ENCODE measurements around the gene SEC61G. TPM values are rescaled to one million over a fixed set of nuclear protein-coding genes. Genes with fewer than 3 reads are reported as not detected.

SEC61G gene
- total and polyA plus RNA-seq, 2 donors, result 167 to 357 TPM

DNA sequence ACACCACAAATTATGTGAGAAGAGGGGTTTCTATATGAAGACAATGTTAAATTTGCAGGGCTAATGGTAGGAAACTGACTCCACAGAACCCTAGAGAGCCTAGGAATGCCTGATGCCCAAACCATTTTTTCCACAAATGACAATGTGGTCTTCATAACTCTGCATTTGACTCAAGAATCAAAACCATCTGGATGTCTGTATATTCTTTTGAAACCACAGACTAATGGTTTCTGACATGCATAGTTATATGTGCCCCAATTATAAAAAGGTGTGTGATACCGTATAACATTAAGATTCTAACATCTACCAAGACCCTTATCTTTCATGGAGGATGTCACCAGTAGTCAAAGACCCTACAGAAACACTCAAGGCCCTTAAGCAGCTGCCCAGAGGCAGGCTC lies 20.3 kb downstream of the SEC61G start:
- Histone ChIP-seq H3K9me3 (ENCODE audit: control insufficient read depth in 2 of 2, insufficient read depth in 1 of 2, low read length in 1 of 2) (no peaks in the 10 kb centered on the region), H3K27ac (ENCODE audit: low read depth in 1 of 2, low read length in 1 of 2) (no peak overlapping the region), H3K27me3 (ENCODE audit: control insufficient read depth in 2 of 2, insufficient read depth in 1 of 2, low read length in 1 of 2) (no peaks in the 10 kb centered on the region), H3K36me3 (ENCODE audit: control insufficient read depth in 2 of 2, insufficient read depth in 2 of 2, low read length in 1 of 2) (no peaks in the 10 kb centered on the region), H3K4me1 (ENCODE audit: control insufficient read depth in 2 of 2, insufficient read depth in 2 of 2, low read length in 2 of 2) (no peaks in the 10 kb centered on the region), H3K4me3 (ENCODE audit: low read length in 2 of 2) (no peak overlapping the region)
- WGBS, result 96% methylated on average over 1 of the region's 1 CpG
- DNase-seq (ENCODE audit: low read depth in 6 of 9, low spot score in 9 of 9), result no peak

DNA sequence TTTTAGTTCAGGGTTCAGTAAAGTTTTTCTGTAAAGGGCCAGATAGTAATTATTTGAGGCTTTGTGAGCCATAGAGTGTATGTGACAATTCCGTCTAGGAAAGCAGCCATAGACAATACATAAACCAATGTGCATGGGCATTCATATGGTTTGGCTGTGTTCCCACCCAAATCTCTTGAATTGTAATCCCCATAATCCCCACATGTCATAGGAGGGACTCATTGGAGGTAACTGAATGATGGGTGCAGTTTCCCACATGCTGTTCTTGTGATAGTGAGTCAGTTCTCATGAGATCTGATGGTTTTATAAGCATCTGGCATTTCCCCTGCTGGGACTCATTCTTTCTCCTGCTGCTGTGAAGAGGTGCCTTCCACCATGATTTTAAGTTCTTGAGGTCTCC lies 29.9 kb downstream of the SEC61G start:
- no peak for DNase-seq (ENCODE audit: low read depth in 6 of 9, low spot score in 9 of 9)
- WGBS, result 88% methylated on average over 1 of the region's 1 CpG

DNA sequence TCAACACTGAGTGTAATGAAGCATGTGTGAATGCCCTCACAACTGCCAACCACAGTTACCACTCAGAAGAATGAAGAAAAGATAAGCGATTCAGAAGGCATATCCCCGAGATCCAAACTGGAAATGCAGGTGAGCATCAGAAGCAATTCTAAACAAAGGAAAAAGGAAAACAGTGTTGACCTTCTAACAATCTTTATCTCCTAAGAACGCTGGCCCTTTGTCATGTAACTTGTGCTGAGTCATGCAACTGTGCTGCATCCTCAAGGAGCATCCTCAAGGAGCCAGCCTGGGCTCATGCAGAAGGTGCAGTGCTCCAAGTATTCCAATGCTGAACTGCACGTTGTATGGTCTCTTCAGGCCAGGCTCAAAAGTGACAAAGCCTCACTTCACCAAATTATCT lies 30.6 kb downstream of the SEC61G start:
- Histone ChIP-seq H3K4me3 (ENCODE audit: low read length in 2 of 2) (no peak overlapping the region), H3K27me3 (ENCODE audit: control insufficient read depth in 2 of 2, insufficient read depth in 1 of 2, low read length in 1 of 2) (no peaks in the 10 kb centered on the region), H3K9me3 (ENCODE audit: control insufficient read depth in 2 of 2, insufficient read depth in 1 of 2, low read length in 1 of 2) (no peaks in the 10 kb centered on the region), H3K36me3 (ENCODE audit: control insufficient read depth in 2 of 2, insufficient read depth in 2 of 2, low read length in 1 of 2) (no peaks in the 10 kb centered on the region), H3K27ac (ENCODE audit: low read depth in 1 of 2, low read length in 1 of 2) (no peak overlapping the region), H3K4me1 (ENCODE audit: control insufficient read depth in 2 of 2, insufficient read depth in 2 of 2, low read length in 2 of 2) (no peaks in the 10 kb centered on the region)
- DNase-seq (ENCODE audit: low read depth in 6 of 9, low spot score in 9 of 9), result no peak
- WGBS, result 70% methylated on average over 4 of the region's 4 CpGs

More for the DNA sequence above, 29.9 kb downstream of the SEC61G start:
- no peaks in the 10 kb centered on the region for H3K27me3 ChIP-seq (ENCODE audit: control insufficient read depth in 2 of 2, insufficient read depth in 1 of 2, low read length in 1 of 2)
- no peak overlapping the region for H3K4me3 ChIP-seq (ENCODE audit: low read length in 2 of 2)
- H3K27ac ChIP-seq (ENCODE audit: low read depth in 1 of 2, low read length in 1 of 2), result no peak overlapping the region
- H3K9me3 ChIP-seq (ENCODE audit: control insufficient read depth in 2 of 2, insufficient read depth in 1 of 2, low read length in 1 of 2), result no peaks in the 10 kb centered on the region
- no peaks in the 10 kb centered on the region for H3K4me1 ChIP-seq (ENCODE audit: control insufficient read depth in 2 of 2, insufficient read depth in 2 of 2, low read length in 2 of 2)
- no peaks in the 10 kb centered on the region for H3K36me3 ChIP-seq (ENCODE audit: control insufficient read depth in 2 of 2, insufficient read depth in 2 of 2, low read length in 1 of 2)

DNA sequence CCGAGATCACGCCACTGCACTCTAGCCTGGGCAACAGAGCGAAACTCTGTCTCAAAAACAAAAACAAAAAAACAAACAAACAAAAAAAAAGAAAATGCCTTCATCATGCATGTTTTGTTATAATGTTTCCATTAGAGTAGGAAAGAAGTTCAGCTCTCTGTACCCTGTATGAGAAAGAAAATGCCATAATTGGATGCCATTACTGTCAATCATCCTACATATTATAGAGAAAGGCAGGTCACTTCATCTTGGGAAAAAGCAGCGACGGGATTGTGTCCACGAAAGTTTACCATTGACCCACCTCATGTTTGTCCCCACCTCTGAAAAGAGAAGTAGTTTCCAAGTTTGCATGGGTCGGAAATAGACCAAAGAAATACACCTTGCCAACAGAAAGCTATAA lies 33.8 kb downstream of the SEC61G start:
- H3K27ac ChIP-seq (ENCODE audit: low read depth in 1 of 2, low read length in 1 of 2), result no peak overlapping the region
- 93% methylated on average over 7 of the region's 7 CpGs for WGBS
- DNase-seq (ENCODE audit: low read depth in 6 of 9, low spot score in 9 of 9), result no peak
- no peaks in the 10 kb centered on the region for H3K27me3 ChIP-seq (ENCODE audit: control insufficient read depth in 2 of 2, insufficient read depth in 1 of 2, low read length in 1 of 2)
- H3K4me1 ChIP-seq (ENCODE audit: control insufficient read depth in 2 of 2, insufficient read depth in 2 of 2, low read length in 2 of 2), result no peaks in the 10 kb centered on the region
- H3K9me3 ChIP-seq (ENCODE audit: control insufficient read depth in 2 of 2, insufficient read depth in 1 of 2, low read length in 1 of 2), result no peaks in the 10 kb centered on the region
- no peaks in the 10 kb centered on the region for H3K36me3 ChIP-seq (ENCODE audit: control insufficient read depth in 2 of 2, insufficient read depth in 2 of 2, low read length in 1 of 2)
- no peak overlapping the region for H3K4me3 ChIP-seq (ENCODE audit: low read length in 2 of 2)

- Histone ChIP-seq H3K4me1 (ENCODE audit: control insufficient read depth in 2 of 2, insufficient read depth in 2 of 2, low read length in 2 of 2) (no peaks in the 10 kb centered on the region), H3K36me3 (ENCODE audit: control insufficient read depth in 2 of 2, insufficient read depth in 2 of 2, low read length in 1 of 2) (no peaks in the 10 kb centered on the region), H3K27me3 (ENCODE audit: control insufficient read depth in 2 of 2, insufficient read depth in 1 of 2, low read length in 1 of 2) (no peaks in the 10 kb centered on the region), H3K4me3 (ENCODE audit: low read length in 2 of 2) (no peak overlapping the region), H3K9me3 (ENCODE audit: control insufficient read depth in 2 of 2, insufficient read depth in 1 of 2, low read length in 1 of 2) (no peaks in the 10 kb centered on the region), H3K27ac (ENCODE audit: low read depth in 1 of 2, low read length in 1 of 2) (no peak overlapping the region)
- no peak for DNase-seq (ENCODE audit: low read depth in 6 of 9, low spot score in 9 of 9)
- WGBS, result 89% methylated on average over 1 of the region's 1 CpG
These were observed 36.5 kb downstream of the SEC61G start for GRCh38 chr7:54722502-54722901.

GRCh38 chr7:54722026-54722425 lies 37.0 kb downstream of the SEC61G start:
- H3K36me3 ChIP-seq (ENCODE audit: control insufficient read depth in 2 of 2, insufficient read depth in 2 of 2, low read length in 1 of 2), result no peaks in the 10 kb centered on the region
- no peak overlapping the region for H3K27ac ChIP-seq (ENCODE audit: low read depth in 1 of 2, low read length in 1 of 2)
- H3K4me3 ChIP-seq (ENCODE audit: low read length in 2 of 2), result no peak overlapping the region
- H3K9me3 ChIP-seq (ENCODE audit: control insufficient read depth in 2 of 2, insufficient read depth in 1 of 2, low read length in 1 of 2), result no peaks in the 10 kb centered on the region
- WGBS, result 88% methylated on average over 9 of the region's 9 CpGs
- H3K4me1 ChIP-seq (ENCODE audit: control insufficient read depth in 2 of 2, insufficient read depth in 2 of 2, low read length in 2 of 2), result no peaks in the 10 kb centered on the region
- no peak for DNase-seq (ENCODE audit: low read depth in 6 of 9, low spot score in 9 of 9)
- H3K27me3 ChIP-seq (ENCODE audit: control insufficient read depth in 2 of 2, insufficient read depth in 1 of 2, low read length in 1 of 2), result no peaks in the 10 kb centered on the region

- Histone ChIP-seq H3K9me3 (ENCODE audit: control insufficient read depth in 2 of 2, insufficient read depth in 1 of 2, low read length in 1 of 2) (no peaks in the 10 kb centered on the region), H3K27me3 (ENCODE audit: control insufficient read depth in 2 of 2, insufficient read depth in 1 of 2, low read length in 1 of 2) (no peaks in the 10 kb centered on the region), H3K4me1 (ENCODE audit: control insufficient read depth in 2 of 2, insufficient read depth in 2 of 2, low read length in 2 of 2) (no peaks in the 10 kb centered on the region), H3K27ac (ENCODE audit: low read depth in 1 of 2, low read length in 1 of 2) (no peak overlapping the region), H3K4me3 (ENCODE audit: low read length in 2 of 2) (no peak overlapping the region), H3K36me3 (ENCODE audit: control insufficient read depth in 2 of 2, insufficient read depth in 2 of 2, low read length in 1 of 2) (no peaks in the 10 kb centered on the region)
- 92% methylated on average over 4 of the region's 4 CpGs for WGBS
- DNase-seq (ENCODE audit: low read depth in 6 of 9, low spot score in 9 of 9), result no peak
These were observed 39.0 kb downstream of the SEC61G start for GRCh38 chr7:54719974-54720373.

GRCh38 chr7:54719425-54719824 lies 39.6 kb downstream of the SEC61G start:
- Histone ChIP-seq H3K9me3 (ENCODE audit: control insufficient read depth in 2 of 2, insufficient read depth in 1 of 2, low read length in 1 of 2) (no peaks in the 10 kb centered on the region), H3K36me3 (ENCODE audit: control insufficient read depth in 2 of 2, insufficient read depth in 2 of 2, low read length in 1 of 2) (no peaks in the 10 kb centered on the region), H3K27me3 (ENCODE audit: control insufficient read depth in 2 of 2, insufficient read depth in 1 of 2, low read length in 1 of 2) (no peaks in the 10 kb centered on the region), H3K27ac (ENCODE audit: low read depth in 1 of 2, low read length in 1 of 2) (no peak overlapping the region), H3K4me3 (ENCODE audit: low read length in 2 of 2) (no peak overlapping the region), H3K4me1 (ENCODE audit: control insufficient read depth in 2 of 2, insufficient read depth in 2 of 2, low read length in 2 of 2) (no peaks in the 10 kb centered on the region)
- no peak for DNase-seq (ENCODE audit: low read depth in 6 of 9, low spot score in 9 of 9)

DNA sequence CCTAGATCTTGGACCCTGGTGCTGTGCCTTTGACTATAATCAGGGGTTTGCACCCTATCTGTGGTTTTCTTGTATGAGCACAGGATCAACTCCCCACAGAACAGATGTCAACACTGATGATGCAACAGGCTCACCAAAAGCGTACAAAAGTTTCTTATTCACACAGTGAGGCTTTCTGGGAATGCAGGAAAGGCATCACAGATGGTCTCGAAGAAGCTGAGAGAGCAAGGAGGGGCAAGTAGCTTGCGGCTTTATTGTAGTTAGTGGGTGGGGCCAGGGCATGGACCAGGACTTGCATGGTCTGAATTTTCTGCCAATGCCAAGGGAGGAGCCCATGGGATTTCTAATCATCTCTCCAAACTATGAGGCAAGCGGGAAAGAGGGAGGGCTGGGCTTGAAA lies 46.2 kb downstream of the SEC61G start:
- Histone ChIP-seq H3K27ac (ENCODE audit: low read depth in 1 of 2, low read length in 1 of 2) (no peak overlapping the region), H3K4me1 (ENCODE audit: control insufficient read depth in 2 of 2, insufficient read depth in 2 of 2, low read length in 2 of 2) (no peaks in the 10 kb centered on the region), H3K4me3 (ENCODE audit: low read length in 2 of 2) (no peak overlapping the region), H3K27me3 (ENCODE audit: control insufficient read depth in 2 of 2, insufficient read depth in 1 of 2, low read length in 1 of 2) (no peaks in the 10 kb centered on the region), H3K9me3 (ENCODE audit: control insufficient read depth in 2 of 2, insufficient read depth in 1 of 2, low read length in 1 of 2) (peaks cover 0 to 5% of the 10 kb centered on the region in 2 donors), H3K36me3 (ENCODE audit: control insufficient read depth in 2 of 2, insufficient read depth in 2 of 2, low read length in 1 of 2) (no peaks in the 10 kb centered on the region)
- DNase-seq (ENCODE audit: low read depth in 6 of 9, low spot score in 9 of 9), result no peak
- 92% methylated on average over 4 of the region's 4 CpGs for WGBS
